ENCODE measurements around the gene STAT3. TPM values are rescaled to one million over a fixed set of nuclear protein-coding genes. Genes with fewer than 3 reads are reported as not detected.

STAT3 gene
- total and polyA plus RNA-seq, 2 of the 13 experiments (the other 11 are each of a cell fraction or from before 2014, with no cell fraction given): 61.8 to 62.4 TPM

GRCh38 chr17:42311240-42312034 lies 76.8 kb downstream of the STAT3 start (continued):
- TF ChIP-seq LRRFIP1 (CRISPR knock-in tag; conservative IDR thresholded peaks at IDR 0.05) (0 out of 2 replicates have a peak, but pooled peaks have one; percentile 37), ZNF782 (CRISPR knock-in tag; IDR thresholded peaks at IDR 0.05; ENCODE audit: borderline replicate concordance) (no peak; the same call in 1 of the 2 replicates), ZC3H13 (CRISPR knock-in tag; IDR thresholded peaks at IDR 0.05) (no peak), ASH2L (IDR thresholded peaks at IDR 0.05; ENCODE audit: insufficient read length, low read depth, low read length) (no peak), SAP130 (CRISPR knock-in tag; IDR thresholded peaks at IDR 0.05; ENCODE audit: low read depth) (peak; percentile 91), ZBTB42 (CRISPR knock-in tag; IDR thresholded peaks at IDR 0.05) (no peak), ZNF777 (CRISPR knock-in tag; IDR thresholded peaks at IDR 0.05) (0 out of 2 replicates have a peak, but pooled peaks have one; percentile 11), ZBTB10 (CRISPR knock-in tag; IDR thresholded peaks at IDR 0.05; ENCODE audit: borderline replicate concordance) (no peak), FOXO1 (CRISPR knock-in tag; IDR thresholded peaks at IDR 0.05) (peak; percentile 85), POLR2AphosphoS5 (IDR thresholded peaks at IDR 0.05; ENCODE audit: low read depth, low read length) (peak; percentile 84), BATF2 (CRISPR knock-in tag; IDR thresholded peaks at IDR 0.05) (no peak), MTA1 (CRISPR knock-in tag; IDR thresholded peaks at IDR 0.05; ENCODE audit: borderline replicate concordance) (peak; percentile 73), ZFP36L1 (CRISPR knock-in tag; IDR thresholded peaks at IDR 0.05) (no peak), ZNF232 (CRISPR knock-in tag; IDR thresholded peaks at IDR 0.05; ENCODE audit: borderline replicate concordance) (peak; percentile 58; the same call in 1 of the 2 replicates), POLR2A (IDR thresholded peaks at IDR 0.05; ENCODE audit: insufficient read depth in 1 of 2, low read depth in 2 of 2, low read length in 2 of 2) (peak; percentile 65 to 86; a peak in 3 of 4 replicates), NKX3-1 (CRISPR knock-in tag; IDR thresholded peaks at IDR 0.05) (no peak; the same call in 1 of the 2 replicates), BORCS8-MEF2B (CRISPR knock-in tag; IDR thresholded peaks at IDR 0.05) (no peak), ZNF354B (CRISPR knock-in tag; IDR thresholded peaks at IDR 0.05) (no peak), PRDM10 (CRISPR knock-in tag; IDR thresholded peaks at IDR 0.05; ENCODE audit: low read depth) (peak; percentile 63; the same call in 1 of the 2 replicates), SRSF4 (IDR thresholded peaks at IDR 0.05; ENCODE audit: low read depth, low read length, poor library complexity, severe bottlenecking) (no peak)
